SU-DHL-6 (cell line): ENCODE measurements around the gene LRRC28.
"Not testable (repeated sequence)": the region's sequence is repeated elsewhere in the genome, so short reads cannot be mapped to it uniquely, and the experiment has no call there.

Experiments used
- H2AFZ ChIP-seq: fragments of 200-600 bp; sonication (generic); 2 replicates; pipeline ENCODE4 v1.6.1; 2014; ENCODE audit warnings: low read depth, mild to moderate bottlenecking, moderate library complexity, mixed read lengths, antibody characterized with exemption, low read length; ENCODE audit not compliant: severe bottlenecking
- H3F3A ChIP-seq: fragments of 200-600 bp; shearing (Covaris generic); 2 replicates; pipeline ENCODE4 v1.6.0; 2016; ENCODE audit warnings: antibody characterized with exemption, mild to moderate bottlenecking; ENCODE audit not compliant: insufficient read depth
- H3K27ac ChIP-seq: fragments of 200-600 bp; sonication (generic); 2 replicates; pipeline ENCODE4 v1.5.1; 2016; ENCODE audit warnings: low read depth, mild to moderate bottlenecking, low read length, moderate library complexity, mixed read lengths
- H3K27me3 ChIP-seq: fragments of 200-600 bp; sonication (generic), shearing (Covaris generic); 2 replicates; pipeline ENCODE4 v1.6.0; 2014; ENCODE audit warnings: mild to moderate bottlenecking, low read length
- H3K36me3 ChIP-seq: fragments of 200-600 bp; sonication (generic); 2 replicates; pipeline ENCODE4 v1.6.1; 2014; ENCODE audit warnings: mild to moderate bottlenecking, low read length, mixed read lengths
- H3K4me2 ChIP-seq: fragments of 300-600, 200-600 bp; shearing (Covaris generic), sonication (generic); 2 replicates; pipeline ENCODE4 v1.6.0; 2014; ENCODE audit warnings: low read length, low read depth, mild to moderate bottlenecking; ENCODE audit not compliant: poor library complexity, severe bottlenecking
- H3K4me3 ChIP-seq: fragments of 200-600 bp; sonication (generic); 2 replicates; pipeline ENCODE4 v1.5.1; 2014; ENCODE audit warnings: antibody characterized with exemption, low read length, mild to moderate bottlenecking, mixed read lengths; ENCODE audit not compliant: insufficient read depth, poor library complexity, severe bottlenecking
- H3K79me2 ChIP-seq: fragments of 200-600 bp; sonication (generic); 2 replicates; pipeline ENCODE4 v1.6.1; 2014; ENCODE audit warnings: mild to moderate bottlenecking, low read length, moderate library complexity; ENCODE audit not compliant: insufficient read depth
- H3K9ac ChIP-seq: fragments of 200-600 bp; sonication (generic); 2 replicates; pipeline ENCODE4 v1.7.0; 2014; ENCODE audit warnings: mild to moderate bottlenecking, low read length
- H3K9me2 ChIP-seq: fragments of 200-600 bp; sonication (generic); replicated peaks from 2 replicates; pipeline ENCODE4 v1.6.1; 2014; ENCODE audit warnings: low read length; ENCODE audit not compliant: insufficient read depth
- H3K9me3 ChIP-seq: fragments of 200-600 bp; sonication (generic); 2 replicates; pipeline ENCODE4 v1.6.1; 2014; ENCODE audit warnings: low read length, mixed read lengths; ENCODE audit not compliant: insufficient read depth
- H4K20me1 ChIP-seq: fragments of 200-600 bp; sonication (generic); 2 replicates; pipeline ENCODE4 v1.6.1; 2014; ENCODE audit warnings: low read depth, mild to moderate bottlenecking, antibody characterized with exemption, low read length, moderate library complexity, mixed read lengths
- CTCF ChIP-seq: fragments of 200-600 bp; sonication (generic); IDR thresholded peaks from one replicate; pipeline ENCODE4 v1.5.1; 2017; ENCODE audit warnings: antibody characterized with exemption, mild to moderate bottlenecking, low read length, moderate library complexity; ENCODE audit not compliant: insufficient read depth, poor library complexity, severe bottlenecking
- EZH2phosphoT487 ChIP-seq: fragments of 200-600 bp; sonication (generic), shearing (Covaris generic); conservative IDR thresholded peaks from 2 replicates; pipeline ENCODE4 v1.6.1; 2018; ENCODE audit warnings: mild to moderate bottlenecking, antibody characterized with exemption, low read length, moderate library complexity, mixed read lengths

LRRC28 gene

DNA sequence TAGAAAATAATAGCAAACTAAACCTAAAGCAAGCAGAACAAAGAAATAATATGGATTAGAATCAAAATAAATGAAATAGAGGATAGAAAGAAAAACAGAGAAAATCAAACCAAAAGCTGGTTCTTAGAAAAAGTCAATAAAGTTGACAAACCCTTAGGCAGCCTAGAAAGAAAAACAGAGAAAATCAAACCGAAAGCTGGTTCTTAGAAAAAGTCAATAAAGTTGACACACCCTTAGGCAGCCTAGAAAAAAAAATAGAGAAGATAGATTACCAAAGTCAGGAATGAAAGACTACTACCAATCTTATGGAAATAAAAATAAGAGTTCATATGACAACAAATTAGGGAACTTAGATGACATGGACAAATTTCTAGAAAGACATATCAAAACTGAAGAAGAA lies 142.4 kb downstream of the LRRC28 start:
- no peak overlapping the region for H3K4me3 ChIP-seq
- no peaks in the 10 kb centered on the region for H3K9me2 ChIP-seq
- H3K9ac ChIP-seq, result no peak overlapping the region
- H2AFZ ChIP-seq, result no peak overlapping the region
- H3K27ac ChIP-seq, result no peak overlapping the region
- H3K27me3 ChIP-seq, result no peaks in the 10 kb centered on the region
- H4K20me1 ChIP-seq, result no peaks in the 10 kb centered on the region
- no peaks in the 10 kb centered on the region for H3K79me2 ChIP-seq
- no peak overlapping the region for H3K4me2 ChIP-seq
- H3F3A ChIP-seq, result no peaks in the 10 kb centered on the region
- no peaks in the 10 kb centered on the region for H3K36me3 ChIP-seq
- no peak for TF ChIP-seq EZH2phosphoT487
- no peak for TF ChIP-seq CTCF
- H3K9me3 ChIP-seq, result no peaks in the 10 kb centered on the region

DNA sequence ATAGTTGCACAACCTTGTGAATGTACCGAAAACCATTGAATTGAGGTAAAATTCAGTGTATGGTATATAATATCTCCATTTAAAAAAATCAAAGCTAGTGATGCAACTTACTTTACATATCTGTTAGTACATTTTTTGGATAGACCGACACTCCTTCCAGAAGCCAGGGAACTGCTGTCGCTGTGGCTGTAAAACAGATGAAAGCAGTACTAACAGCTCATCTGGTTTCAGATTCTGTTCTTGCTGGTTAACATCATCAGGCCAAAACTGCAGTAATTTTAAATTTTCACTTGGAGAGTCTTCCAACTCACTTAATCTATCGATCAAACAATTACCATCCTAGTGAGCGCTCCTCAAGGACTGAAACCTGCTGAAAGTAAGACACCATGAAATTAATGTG lies 145.1 kb downstream of the LRRC28 start:
- Histone ChIP-seq H3K4me2 (no peak overlapping the region), H3K79me2 (no peaks in the 10 kb centered on the region), H3F3A (no peaks in the 10 kb centered on the region), H3K9me3 (no peaks in the 10 kb centered on the region), H4K20me1 (no peaks in the 10 kb centered on the region), H2AFZ (no peak overlapping the region), H3K9me2 (no peaks in the 10 kb centered on the region), H3K27ac (no peak overlapping the region), H3K4me3 (no peak overlapping the region), H3K9ac (no peak overlapping the region), H3K27me3 (no peaks in the 10 kb centered on the region), H3K36me3 (no peaks in the 10 kb centered on the region)
- no peak for TF ChIP-seq CTCF
- TF ChIP-seq EZH2phosphoT487, result no peak

DNA sequence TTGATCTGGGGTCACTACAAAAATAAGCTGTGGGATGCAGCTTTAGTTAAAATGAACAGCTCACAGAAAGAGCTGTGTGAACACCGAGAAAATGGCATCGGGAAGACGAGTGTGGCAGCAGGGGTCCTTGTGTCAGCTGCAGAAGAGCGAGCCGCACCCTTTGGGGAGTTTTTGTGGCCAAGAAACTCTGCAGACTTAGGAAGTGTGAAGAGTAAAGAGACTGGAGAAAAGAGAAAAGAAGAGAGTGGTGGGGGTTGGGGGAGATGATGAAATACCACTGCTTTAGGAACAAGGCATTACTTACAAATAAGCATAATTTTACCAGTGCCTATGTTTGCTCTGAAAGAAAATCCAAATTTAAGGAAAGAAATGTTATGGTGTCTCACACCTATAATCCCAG lies 147.8 kb downstream of the LRRC28 start:
- Histone ChIP-seq H3K9me3 (no peaks in the 10 kb centered on the region), H3K79me2 (no peaks in the 10 kb centered on the region), H4K20me1 (no peaks in the 10 kb centered on the region), H3K4me2 (no peak overlapping the region), H3K36me3 (no peaks in the 10 kb centered on the region), H3F3A (no peaks in the 10 kb centered on the region), H3K4me3 (no peak overlapping the region), H3K27ac (no peak overlapping the region), H3K9me2 (no peaks in the 10 kb centered on the region), H2AFZ (no peak overlapping the region), H3K9ac (no peak overlapping the region), H3K27me3 (no peaks in the 10 kb centered on the region)
- TF ChIP-seq CTCF, result no peak
- no peak for TF ChIP-seq EZH2phosphoT487

DNA sequence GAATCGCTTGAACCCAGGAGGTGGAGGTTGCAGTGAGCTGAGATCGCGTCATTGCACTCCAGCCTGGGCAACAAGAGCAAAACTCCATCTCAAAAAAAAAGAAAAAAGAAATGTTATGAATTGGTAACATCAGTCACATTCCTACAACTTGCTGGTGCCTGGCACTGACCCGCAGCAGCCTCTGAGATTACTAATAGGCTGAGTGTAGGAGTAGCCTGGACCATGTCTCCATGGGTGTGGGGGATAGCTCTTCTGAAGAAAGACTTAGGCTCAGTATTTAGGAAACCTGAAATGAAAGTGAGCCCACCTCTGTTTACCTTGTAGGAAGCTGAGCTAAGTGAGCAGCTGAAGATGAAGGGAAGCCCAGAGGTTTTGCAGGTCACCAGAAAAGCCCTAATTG lies 148.3 kb downstream of the LRRC28 start:
- Histone ChIP-seq H3K4me2 (no peak overlapping the region), H3K27me3 (no peaks in the 10 kb centered on the region), H4K20me1 (no peaks in the 10 kb centered on the region), H3K4me3 (no peak overlapping the region), H3K9me3 (no peaks in the 10 kb centered on the region), H3K79me2 (no peaks in the 10 kb centered on the region), H3K27ac (no peak overlapping the region), H2AFZ (no peak overlapping the region), H3F3A (no peaks in the 10 kb centered on the region), H3K9me2 (no peaks in the 10 kb centered on the region), H3K36me3 (no peaks in the 10 kb centered on the region), H3K9ac (no peak overlapping the region)
- TF ChIP-seq CTCF, result no peak
- no peak for TF ChIP-seq EZH2phosphoT487

- H3K27me3 ChIP-seq, H3K9ac ChIP-seq, H4K20me1 ChIP-seq, H3K4me2 ChIP-seq, H3K4me3 ChIP-seq, H3K36me3 ChIP-seq, H3K9me2 ChIP-seq, H3F3A ChIP-seq, H3K79me2 ChIP-seq, H3K27ac ChIP-seq, H3K9me3 ChIP-seq, H2AFZ ChIP-seq: not testable (repeated sequence)
Measured at GRCh38 chr15:99401216-99401615, 149.9 kb downstream of the LRRC28 start.
